HG03378 (cell line): ENCODE results near the gene TUBA4B.

Source experiments
- ATAC-seq: cut with Tn5 transposase; IDR thresholded peaks from one replicate; pipeline ENCODE4 v1.9.1; 2021; ENCODE audit warnings: mild to moderate bottlenecking, moderate library complexity; ENCODE audit not compliant: unreplicated experiment

Gene TUBA4B

DNA sequence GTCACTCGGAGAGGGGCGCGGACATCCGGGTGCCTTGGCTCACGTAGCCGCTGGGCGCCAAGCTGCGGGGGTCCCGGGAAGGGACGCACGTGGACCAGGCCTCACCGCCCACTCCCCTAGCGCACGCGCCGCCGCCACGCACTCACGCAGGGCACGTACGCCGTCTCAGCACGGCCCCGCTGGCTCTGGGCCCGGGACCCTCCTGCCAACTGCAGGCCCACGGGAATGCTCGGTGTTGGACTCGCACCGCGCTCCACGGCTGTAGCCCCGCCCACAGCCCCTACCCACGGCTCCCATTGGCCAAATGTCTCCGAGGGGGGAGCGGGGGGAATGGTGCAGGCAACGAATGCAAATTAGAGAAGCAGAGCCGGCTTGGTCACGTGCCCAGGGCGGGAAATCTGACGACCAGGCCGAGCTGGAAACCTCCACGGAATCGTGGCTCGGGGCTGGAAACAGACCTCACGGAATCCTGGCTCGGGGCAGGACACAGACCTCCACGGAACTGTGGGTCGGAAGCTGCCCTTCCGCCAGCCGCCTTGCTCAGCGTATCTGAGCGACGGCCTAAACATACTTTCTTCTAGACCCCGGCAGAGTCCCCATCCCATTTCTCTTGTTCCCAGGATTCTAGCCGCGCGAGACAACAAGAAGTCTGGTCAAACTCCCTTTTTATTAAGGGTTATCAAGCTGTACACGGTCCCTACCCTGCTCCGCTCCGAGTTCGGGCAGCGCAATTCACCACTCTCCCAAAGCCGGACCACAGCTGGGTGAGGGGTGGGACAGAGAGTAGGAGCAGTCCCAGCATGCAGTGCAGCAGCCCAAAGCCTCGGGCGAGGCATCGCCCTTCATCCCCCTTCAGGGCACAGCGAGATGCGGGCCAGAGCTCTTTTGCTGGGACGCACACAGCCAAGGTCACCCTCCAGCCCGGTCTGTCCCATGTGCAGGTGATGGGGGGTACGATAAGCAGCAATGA, 34.0 kb upstream of the TUBA4B start, which contains the start of gene ABCB6:
ABCB6 (minus strand) TSS at position 227 of the 970 bp plus-strand sequence. CDS start 285 bp downstream, outside the sequence.
- peak; percentile 61 for ATAC-seq

- ATAC-seq: no peak
Measured at GRCh38 chr2:219219784-219220532, 33.1 kb upstream of the TUBA4B start.

GRCh38 chr2:219220652-219221402, 32.2 kb upstream of the TUBA4B start:
- ATAC-seq: no peak

DNA sequence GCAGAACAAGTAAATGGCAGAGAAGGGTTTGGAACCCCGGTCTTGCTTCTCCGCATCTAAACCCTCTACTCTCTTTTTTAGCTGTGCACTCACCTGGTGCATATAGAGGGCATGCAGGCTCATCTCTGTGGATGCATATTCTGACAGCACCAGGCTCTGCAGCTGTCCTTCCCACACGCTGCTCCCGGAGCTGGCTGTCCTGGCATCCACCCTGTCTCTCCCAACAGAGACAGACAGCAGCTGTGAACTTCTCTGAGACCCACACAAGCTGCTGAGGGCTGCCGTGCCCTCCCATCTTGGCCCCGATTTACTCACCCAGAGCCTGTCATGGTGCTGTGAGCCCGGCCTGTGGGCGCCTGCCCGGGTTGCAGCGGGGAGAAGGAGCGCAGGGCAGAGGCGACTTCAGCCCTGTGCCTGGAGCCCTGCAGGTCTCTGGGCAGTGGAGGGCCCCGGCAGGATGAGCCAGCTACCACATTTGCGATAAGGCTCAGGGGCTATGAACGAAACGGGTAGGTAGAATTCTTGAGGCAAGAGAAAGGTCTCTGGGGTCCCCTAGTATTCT, 31.0 kb upstream of the TUBA4B start:
- ATAC-seq: no peak

GRCh38 chr2:219223831-219224610, 29.0 kb upstream of the TUBA4B start:
- ATAC-seq: no peak

DNA sequence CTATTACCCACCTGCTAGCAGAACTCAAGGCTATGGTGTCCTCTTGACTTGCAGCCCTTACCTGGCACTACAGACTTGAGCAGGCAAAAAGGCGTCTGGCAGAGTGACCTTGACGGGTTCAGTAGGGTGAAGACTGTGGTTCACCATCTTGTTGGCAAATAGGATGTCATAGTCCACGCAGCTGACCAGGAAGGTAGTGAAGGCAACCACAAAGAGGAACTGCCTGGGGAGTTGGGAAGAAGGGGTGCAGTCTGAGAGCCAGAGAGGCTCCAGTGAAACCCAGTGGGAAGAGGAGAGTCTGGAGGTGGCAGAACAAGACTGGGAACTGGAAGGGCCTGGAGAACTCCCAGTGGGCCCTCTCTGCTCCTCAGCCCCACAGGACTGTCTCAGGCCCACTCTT, 27.7 kb upstream of the TUBA4B start:
- no peak for ATAC-seq

GRCh38 chr2:219228041-219228910, 24.8 kb upstream of the TUBA4B start:
- ATAC-seq: no peak

DNA sequence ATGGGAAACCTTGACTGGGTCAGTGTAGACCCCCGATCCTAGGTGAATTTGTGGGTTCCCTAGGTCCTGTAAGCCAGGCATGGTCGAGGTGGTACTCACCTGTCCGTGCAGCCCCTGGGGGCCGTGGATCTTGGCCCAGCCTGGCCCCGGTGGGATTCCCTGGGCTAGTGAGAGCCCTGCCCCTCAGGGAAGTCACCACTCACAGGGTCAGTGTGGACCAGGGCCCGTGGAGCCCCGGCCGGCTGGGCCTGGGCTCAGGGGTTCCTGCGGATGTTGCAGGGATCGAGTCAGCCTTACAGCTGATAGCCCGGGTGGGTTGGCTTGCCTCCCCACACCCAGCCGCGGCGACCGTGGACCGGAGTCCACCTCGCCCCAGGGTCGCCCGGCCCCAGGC, 24.1 kb upstream of the TUBA4B start:
- peak; percentile 6 for ATAC-seq

GRCh38 chr2:219229305-219230058, 23.6 kb upstream of the TUBA4B start, which contains the start of the genes ANKZF1 and ATG9A:
Gene ANKZF1 (plus strand): TSS chr2:219229806. CDS start chr2:219230258, 452 bp downstream.
Gene ATG9A (minus strand): TSS chr2:219229636. CDS start chr2:219228024, 1,612 bp downstream.
- ATAC-seq: peak; percentile 94

GRCh38 chr2:219230059-219230540, 22.9 kb upstream of the TUBA4B start:
- ATAC-seq: peak; percentile 6

- no peak for ATAC-seq
Measured at GRCh38 chr2:219234331-219234730, 18.7 kb upstream of the TUBA4B start.

- ATAC-seq: no peak
Measured at GRCh38 chr2:219243291-219243761, 9.7 kb upstream of the TUBA4B start.

DNA sequence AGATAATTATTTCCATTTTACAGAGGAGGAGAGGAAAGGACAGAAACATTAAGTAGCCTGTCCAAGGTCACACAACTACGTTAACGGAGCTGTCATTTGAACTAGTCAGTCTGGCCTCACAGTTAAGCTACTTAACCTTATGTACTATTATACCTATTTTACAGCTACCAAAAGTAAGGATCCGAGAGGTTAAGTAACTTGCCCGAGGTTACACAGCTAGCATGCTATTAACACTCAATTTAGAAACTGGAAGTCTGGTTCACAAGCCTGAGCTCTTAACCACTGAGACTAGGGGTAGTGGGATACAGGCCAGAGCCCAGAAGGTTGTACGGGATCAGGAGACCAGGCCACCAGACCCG, 8.3 kb upstream of the TUBA4B start:
- ATAC-seq: no peak

DNA sequence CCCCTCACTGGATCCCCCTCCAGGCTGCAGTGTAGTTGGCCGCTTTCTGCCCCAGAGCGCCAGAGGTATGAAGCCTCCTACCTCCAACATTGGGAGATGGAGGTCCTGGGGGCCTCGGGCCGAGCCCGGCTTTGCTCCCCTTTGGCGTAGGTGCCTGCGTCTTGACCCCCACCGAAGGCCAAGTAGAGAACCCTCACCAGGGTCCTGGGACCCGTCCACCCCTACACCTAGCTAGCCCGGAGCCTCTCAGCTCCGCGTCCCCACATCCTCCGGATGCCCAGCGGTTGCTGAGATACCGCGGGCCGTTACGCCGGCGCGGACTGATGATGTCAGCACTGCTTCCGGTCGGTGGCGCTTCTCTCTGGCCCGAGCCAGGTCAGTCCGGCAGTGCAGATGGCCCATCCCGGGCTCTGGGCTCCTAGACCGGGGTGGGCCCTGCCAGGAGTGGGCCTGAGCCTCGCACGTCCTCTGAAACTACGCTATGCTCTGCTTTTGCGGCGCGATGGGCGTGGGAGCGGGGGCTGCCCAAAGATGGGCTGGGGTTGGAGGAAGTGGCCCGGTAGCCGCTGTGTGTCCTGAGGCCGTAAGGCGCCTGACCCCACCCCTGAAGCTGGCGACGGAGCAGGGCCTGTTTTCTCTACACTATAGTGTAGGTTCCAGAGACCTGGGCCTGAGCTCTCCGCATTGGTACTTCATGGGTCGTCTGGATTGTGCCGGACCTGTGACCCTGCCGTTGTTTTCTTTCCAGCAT, 7.7 kb upstream of the TUBA4B start, which contains the start of the genes GLB1L and STK16:
GLB1L (minus strand) TSS at position 297 of the 751 bp plus-strand sequence. CDS start 1,871 bp downstream, outside the sequence.
STK16 (plus strand) TSS at position 332 of the 751 bp plus-strand sequence. CDS start 521 bp downstream, outside the sequence.
- ATAC-seq: peak; percentile 65

DNA sequence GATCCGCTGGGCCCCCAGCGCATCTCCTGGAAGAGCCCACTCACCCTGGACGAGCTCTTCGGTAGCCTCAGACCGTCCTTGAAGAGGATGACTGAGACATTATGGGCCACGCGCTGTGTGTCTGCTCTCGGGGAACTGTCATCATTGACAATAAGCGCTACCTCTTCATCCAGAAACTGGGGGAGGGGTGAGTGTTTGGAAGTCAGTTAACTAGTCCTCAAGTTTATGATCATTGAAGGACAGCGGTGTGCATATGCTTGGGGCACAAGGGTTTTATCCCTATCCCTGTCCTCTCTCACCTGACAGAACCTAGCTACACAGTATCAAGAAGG, 7.2 kb upstream of the TUBA4B start:
- ATAC-seq: no peak

GRCh38 chr2:219246559-219246958, 6.5 kb upstream of the TUBA4B start:
- no peak for ATAC-seq
